ENCODE data around the gene SPRTN.

GRCh38 chr1:231392389-231393131 lies 54.5 kb downstream of the SPRTN start:
- TF ChIP-seq POLR2A (IDR thresholded peaks at IDR 0.05): no peak
- TF ChIP-seq, protein P1, sequence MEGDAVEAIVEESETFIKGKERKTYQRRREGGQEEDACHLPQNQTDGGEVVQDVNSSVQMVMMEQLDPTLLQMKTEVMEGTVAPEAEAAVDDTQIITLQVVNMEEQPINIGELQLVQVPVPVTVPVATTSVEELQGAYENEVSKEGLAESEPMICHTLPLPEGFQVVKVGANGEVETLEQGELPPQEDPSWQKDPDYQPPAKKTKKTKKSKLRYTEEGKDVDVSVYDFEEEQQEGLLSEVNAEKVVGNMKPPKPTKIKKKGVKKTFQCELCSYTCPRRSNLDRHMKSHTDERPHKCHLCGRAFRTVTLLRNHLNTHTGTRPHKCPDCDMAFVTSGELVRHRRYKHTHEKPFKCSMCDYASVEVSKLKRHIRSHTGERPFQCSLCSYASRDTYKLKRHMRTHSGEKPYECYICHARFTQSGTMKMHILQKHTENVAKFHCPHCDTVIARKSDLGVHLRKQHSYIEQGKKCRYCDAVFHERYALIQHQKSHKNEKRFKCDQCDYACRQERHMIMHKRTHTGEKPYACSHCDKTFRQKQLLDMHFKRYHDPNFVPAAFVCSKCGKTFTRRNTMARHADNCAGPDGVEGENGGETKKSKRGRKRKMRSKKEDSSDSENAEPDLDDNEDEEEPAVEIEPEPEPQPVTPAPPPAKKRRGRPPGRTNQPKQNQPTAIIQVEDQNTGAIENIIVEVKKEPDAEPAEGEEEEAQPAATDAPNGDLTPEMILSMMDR (IDR thresholded peaks at IDR 0.05): no peak

Measured in adrenal gland (tissue), 5 donors.